Esophagus muscularis mucosa (tissue), 4 donors: ENCODE results near the gene GBA2. TPM values are rescaled to one million over a fixed set of nuclear protein-coding genes. Genes with fewer than 3 reads are reported as not detected.

Experiments
- DNase-seq: peaks from one replicate; pipeline ENCODE4 v3.0.0-alpha.2; 2017; ENCODE audit errors: extremely low spot score
- H3K27ac ChIP-seq, 4 donors: fragments of 200-600 bp; sonication (generic); replicated peaks in 1 of 4; 1 replicate in 3 of 4; 2 replicates in 1 of 4; pipeline ENCODE4 v1.5.1; 2016 to 2019; ENCODE audit warnings: mild to moderate bottlenecking in 1 of 4
- H3K27me3 ChIP-seq, 4 donors: fragments of 200-600 bp; sonication (generic); one replicate each; pipeline versions ENCODE4 v1.5.1 to v1.6.0; 2016 to 2019
- H3K36me3 ChIP-seq, 4 donors: fragments of 200-600 bp; sonication (generic); one replicate each; pipeline ENCODE4 v1.5.1; 2016 to 2019
- H3K4me1 ChIP-seq, 4 donors: fragments of 200-600 bp; sonication (generic); one replicate each; pipeline ENCODE4 v1.5.1; 2016 to 2019
- H3K4me3 ChIP-seq, 4 donors: fragments of 200-600 bp; sonication (generic); 1 replicate in 2 of 4; 2 replicates in 2 of 4; pipeline ENCODE4 v1.5.1; 2016 to 2019; ENCODE audit warnings: mild to moderate bottlenecking in 4 of 4, moderate library complexity in 1 of 4
- H3K9me3 ChIP-seq, 4 donors: fragments of 200-600 bp; sonication (generic); 1 replicate in 3 of 4; 2 replicates in 1 of 4; pipeline ENCODE4 v1.5.1; 2016 to 2019
- EP300 ChIP-seq: sonication (generic); formaldehyde crosslinking; IDR thresholded peaks from one replicate; pipeline ENCODE4 v1.6.1; 2017; ENCODE audit warnings: antibody characterized with exemption
- POLR2A ChIP-seq: fragments of 450-650 bp; IDR thresholded peaks from one replicate; pipeline ENCODE4 v1.6.1; 2017; ENCODE audit warnings: antibody characterized with exemption, moderate library complexity, mild to moderate bottlenecking, low read depth
- POLR2AphosphoS5 ChIP-seq, 2 donors: sonication (generic); formaldehyde crosslinking; IDR thresholded peaks; one replicate each; pipeline ENCODE4 v1.6.1; 2017; ENCODE audit warnings: antibody characterized with exemption in 2 of 2
- WGBS: methylation state at CpG from one replicate; pipeline ENCODE4 v1.1.5; 2018; 5-methylcytosine and 5-hydroxymethylcytosine counted together
- intact Hi-C: fragments of 100-400 bp; cut with DNase I; formaldehyde crosslinking; loops from one replicate; pipeline ENCODE4 v1.15.1; 2023
- total RNA-seq, 4 donors: library from RNA; depleted of rRNA; stranded (reverse); fragments of >200 nt; gene quantifications; one replicate each; pipeline versions ENCODE4 v1.1.0 to v1.2.1, GENCODE V29; 2016
- TF ChIP-seq, protein P1 (sequence below), 3 experiments: fragments of 200-600 bp in 2 of 3; fragments of 450-650 bp in 1 of 3; sonication (generic) in 2 of 3; IDR thresholded peaks; one replicate each; pipeline ENCODE4 v1.5.1; 2017 to 2019; ENCODE audit warnings: antibody characterized with exemption in 3 of 3, mild to moderate bottlenecking in 2 of 3, moderate library complexity in 1 of 3

GBA2 gene
- total RNA-seq, 4 donors from 2014 or later = 44.0 to 67.8 (median 55.5) TPM

GRCh38 chr9:35745569-35745968 is 3.5 kb downstream of the GBA2 start:
- Histone ChIP-seq H3K36me3 (peaks cover 40 to 50% (median 47%) of the 10 kb centered on the region in 4 donors), H3K4me1 (peaks cover 50 to 72% (median 64%) of the 10 kb centered on the region in 4 donors), H3K9me3 (no peaks in the 10 kb centered on the region), H3K4me3 (peak overlapping the region; percentile 64 to 90 (median 84)), H3K27ac (peak overlapping the region; percentile 10 to 93 (median 91)), H3K27me3 (no peaks in the 10 kb centered on the region)
- WGBS = 41% methylated on average over 1 of the region's 1 CpG
- intact Hi-C loops = no loop called here
- TF ChIP-seq EP300 = no peak
- TF ChIP-seq, protein P1, sequence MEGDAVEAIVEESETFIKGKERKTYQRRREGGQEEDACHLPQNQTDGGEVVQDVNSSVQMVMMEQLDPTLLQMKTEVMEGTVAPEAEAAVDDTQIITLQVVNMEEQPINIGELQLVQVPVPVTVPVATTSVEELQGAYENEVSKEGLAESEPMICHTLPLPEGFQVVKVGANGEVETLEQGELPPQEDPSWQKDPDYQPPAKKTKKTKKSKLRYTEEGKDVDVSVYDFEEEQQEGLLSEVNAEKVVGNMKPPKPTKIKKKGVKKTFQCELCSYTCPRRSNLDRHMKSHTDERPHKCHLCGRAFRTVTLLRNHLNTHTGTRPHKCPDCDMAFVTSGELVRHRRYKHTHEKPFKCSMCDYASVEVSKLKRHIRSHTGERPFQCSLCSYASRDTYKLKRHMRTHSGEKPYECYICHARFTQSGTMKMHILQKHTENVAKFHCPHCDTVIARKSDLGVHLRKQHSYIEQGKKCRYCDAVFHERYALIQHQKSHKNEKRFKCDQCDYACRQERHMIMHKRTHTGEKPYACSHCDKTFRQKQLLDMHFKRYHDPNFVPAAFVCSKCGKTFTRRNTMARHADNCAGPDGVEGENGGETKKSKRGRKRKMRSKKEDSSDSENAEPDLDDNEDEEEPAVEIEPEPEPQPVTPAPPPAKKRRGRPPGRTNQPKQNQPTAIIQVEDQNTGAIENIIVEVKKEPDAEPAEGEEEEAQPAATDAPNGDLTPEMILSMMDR (IDR thresholded peaks at IDR 0.05) = no peak
- no peak for TF ChIP-seq POLR2AphosphoS5 (IDR thresholded peaks at IDR 0.05)
- TF ChIP-seq POLR2A = no peak
- no peak for DNase-seq

DNA sequence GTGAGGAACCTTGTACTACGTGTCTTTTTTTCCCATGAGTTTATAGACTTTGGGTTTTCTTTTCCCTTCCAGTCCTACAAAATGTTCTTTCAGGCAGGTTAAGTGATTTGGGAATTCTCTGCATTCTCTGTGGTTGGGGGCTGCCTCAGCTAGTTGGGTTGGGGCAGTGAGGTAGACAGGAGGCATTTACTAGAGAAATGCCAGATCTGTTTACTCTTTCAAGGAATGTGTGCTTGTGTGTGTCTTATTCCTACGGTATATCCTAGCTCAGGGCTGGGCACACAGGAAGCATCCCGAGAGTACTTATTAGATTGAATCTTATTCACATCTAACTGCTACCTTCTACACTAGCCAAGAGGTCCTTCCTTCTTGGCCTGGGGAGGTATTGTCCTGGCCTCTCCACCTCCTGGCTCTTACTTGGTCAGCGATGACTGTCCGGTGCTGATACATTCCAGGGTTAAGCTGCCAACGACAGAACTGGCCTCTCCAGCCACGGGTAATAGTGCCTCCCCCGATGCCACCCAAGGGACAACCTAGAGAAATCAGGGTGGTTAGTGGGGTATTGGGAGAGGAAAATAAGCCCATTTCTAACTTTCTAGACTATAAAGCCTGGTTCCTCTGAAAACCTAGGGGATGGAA is 5.0 kb downstream of the GBA2 start:
- Histone ChIP-seq H3K4me3 (no peak overlapping the region), H3K36me3 (peaks cover 56 to 63% (median 60%) of the 10 kb centered on the region in 4 donors), H3K27ac (peak overlapping the region; percentile 28 to 93 (median 75)), H3K9me3 (no peaks in the 10 kb centered on the region), H3K27me3 (no peaks in the 10 kb centered on the region), H3K4me1 (peaks cover 40 to 59% (median 52%) of the 10 kb centered on the region in 4 donors)
- intact Hi-C loops = no loop called here
- no peak for DNase-seq
- TF ChIP-seq POLR2A (no peak), EP300 (no peak), POLR2AphosphoS5 (IDR thresholded peaks at IDR 0.05) (no peak)
- TF ChIP-seq, protein P1 (IDR thresholded peaks at IDR 0.05) = no peak
- WGBS = 78% methylated on average over 6 of the region's 8 CpGs

DNA sequence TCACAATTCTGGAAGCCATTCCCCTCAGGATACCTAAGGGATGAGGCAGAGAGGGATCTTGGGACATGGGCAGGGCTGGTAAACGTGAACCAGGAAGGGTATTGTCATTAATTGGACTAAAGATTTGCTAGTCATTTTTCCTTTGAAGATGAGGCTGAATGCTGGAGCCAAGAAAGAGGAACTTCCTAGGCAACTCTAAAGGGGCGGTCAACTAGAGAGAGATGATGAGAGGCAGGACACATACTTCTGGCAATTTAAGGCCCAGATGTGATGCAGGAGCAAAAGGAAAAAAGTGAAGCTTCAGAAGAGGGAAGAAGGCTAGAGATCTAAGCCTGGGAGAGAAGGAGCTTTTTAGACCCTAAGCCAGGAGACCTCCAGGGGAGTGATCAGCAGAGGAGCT is 5.6 kb downstream of the GBA2 start:
- Histone ChIP-seq H3K4me3 (no peak overlapping the region), H3K27me3 (no peaks in the 10 kb centered on the region), H3K36me3 (peaks cover 61 to 68% (median 66%) of the 10 kb centered on the region in 4 donors), H3K9me3 (no peaks in the 10 kb centered on the region), H3K27ac (peak overlapping the region; percentile 28 to 93 (median 75)), H3K4me1 (peaks cover 40 to 59% (median 52%) of the 10 kb centered on the region in 4 donors)
- 55% methylated on average over 2 of the region's 2 CpGs for WGBS
- no peak for DNase-seq
- intact Hi-C loops = no loop called here
- no peak for TF ChIP-seq EP300
- TF ChIP-seq, protein P1 (IDR thresholded peaks at IDR 0.05) = no peak
- TF ChIP-seq POLR2AphosphoS5 (IDR thresholded peaks at IDR 0.05) = no peak
- no peak for TF ChIP-seq POLR2A

- WGBS = 84% methylated on average over 7 of the region's 7 CpGs
- H3K27ac ChIP-seq = peak overlapping the region in 1 of 4 donors; percentile 20
- intact Hi-C loops = no loop called here
- peaks cover 79 to 85% (median 83%) of the 10 kb centered on the region in 4 donors for H3K36me3 ChIP-seq
- H3K4me3 ChIP-seq = no peak overlapping the region
- no peaks in the 10 kb centered on the region for H3K27me3 ChIP-seq
- H3K9me3 ChIP-seq = no peaks in the 10 kb centered on the region
- H3K4me1 ChIP-seq = peaks cover 30 to 50% (median 39%) of the 10 kb centered on the region in 4 donors
- no peak for DNase-seq
- TF ChIP-seq POLR2A (no peak), POLR2AphosphoS5 (IDR thresholded peaks at IDR 0.05) (no peak)
- TF ChIP-seq, protein P1 (IDR thresholded peaks at IDR 0.05) = no peak
Measured at GRCh38 chr9:35741740-35742139, 7.3 kb downstream of the GBA2 start.
